NCI-H345 (cell line): ENCODE measurements around the gene WNT9B.
"Not testable (repeated sequence)": the region's sequence is repeated elsewhere in the genome, so short reads cannot be mapped to it uniquely, and the experiment has no call there.

Experiments used
- DNase-seq: peaks from one replicate; lab custom pipeline; 2025; lab: John Stamatoyannopoulos, UW

WNT9B gene

DNA sequence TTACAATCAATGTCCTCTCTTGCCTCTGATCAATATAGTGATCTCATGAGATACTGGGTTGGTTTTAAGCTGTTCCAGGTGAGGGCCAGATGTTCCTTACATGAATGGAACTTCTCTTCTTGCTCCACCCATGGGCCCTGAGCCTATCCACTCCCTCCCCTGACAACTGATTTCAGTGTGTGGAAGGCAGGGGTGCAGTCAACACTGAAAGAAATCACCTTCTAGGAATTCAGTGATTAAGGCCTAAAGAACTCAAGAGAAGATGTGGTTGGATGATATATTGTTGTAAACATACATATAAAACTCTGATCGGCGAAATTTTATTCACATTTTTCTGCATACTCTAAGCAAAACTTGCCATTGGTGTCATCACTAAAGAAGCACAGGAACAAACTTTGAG lies 64.8 kb downstream of the WNT9B start:
- no peak for DNase-seq

DNA sequence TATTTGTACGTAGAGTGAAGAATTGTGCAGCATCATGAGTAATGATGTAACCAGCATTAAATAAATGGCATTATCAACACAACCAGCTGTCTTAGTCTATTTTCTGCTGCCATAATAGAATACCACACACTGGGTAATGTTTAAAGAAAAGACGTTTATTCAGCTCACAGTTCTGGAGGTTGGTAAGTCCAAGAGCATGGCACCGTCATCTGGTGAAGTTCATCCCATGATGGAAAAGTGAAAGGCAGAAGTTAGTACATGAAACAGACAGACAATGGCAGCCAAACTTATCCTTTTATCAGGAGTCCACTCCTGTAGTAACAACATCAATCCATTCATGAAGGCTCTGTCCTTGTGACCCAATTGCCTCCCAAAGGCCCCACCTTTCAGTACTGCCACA lies 65.2 kb downstream of the WNT9B start:
- DNase-seq, result no peak

DNA sequence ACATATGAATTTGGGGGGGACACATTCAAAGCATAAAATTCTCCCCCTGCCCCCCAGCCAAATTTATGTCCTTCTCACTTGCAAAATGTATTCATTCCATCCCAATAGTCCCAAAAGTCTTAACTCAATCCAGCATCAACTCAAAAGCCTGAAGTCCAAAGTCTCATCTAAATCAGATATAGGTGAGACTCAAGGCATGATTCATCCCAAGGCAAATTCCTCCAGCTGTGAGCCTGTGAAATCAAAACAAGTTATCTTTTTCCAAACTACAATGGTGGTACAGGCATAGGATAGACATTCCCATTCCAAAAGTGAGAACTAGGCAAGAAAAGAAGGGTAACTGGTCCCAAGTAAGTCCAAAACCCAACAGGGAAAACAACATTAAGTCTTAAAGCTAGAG lies 65.7 kb downstream of the WNT9B start:
- no peak for DNase-seq

DNA sequence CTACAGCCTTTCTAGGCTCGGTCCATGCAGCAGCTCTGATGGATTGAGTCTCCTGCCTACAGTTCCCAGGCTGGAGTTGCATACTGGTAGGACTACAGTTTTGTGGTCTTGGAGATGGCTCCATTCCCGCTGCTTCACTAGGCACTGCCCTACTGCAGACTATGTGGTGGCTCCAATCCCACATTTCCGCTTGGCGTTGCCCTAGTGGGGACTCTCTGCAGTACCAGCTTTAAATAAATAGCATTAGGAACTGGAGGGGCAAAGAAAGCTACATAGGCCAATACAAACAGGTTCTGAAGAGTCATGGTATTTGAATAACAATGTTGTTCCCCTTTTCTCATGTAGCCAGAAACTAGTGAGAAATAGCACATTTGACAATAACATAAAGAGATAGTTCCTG lies 66.1 kb downstream of the WNT9B start:
- DNase-seq, result no peak

DNA sequence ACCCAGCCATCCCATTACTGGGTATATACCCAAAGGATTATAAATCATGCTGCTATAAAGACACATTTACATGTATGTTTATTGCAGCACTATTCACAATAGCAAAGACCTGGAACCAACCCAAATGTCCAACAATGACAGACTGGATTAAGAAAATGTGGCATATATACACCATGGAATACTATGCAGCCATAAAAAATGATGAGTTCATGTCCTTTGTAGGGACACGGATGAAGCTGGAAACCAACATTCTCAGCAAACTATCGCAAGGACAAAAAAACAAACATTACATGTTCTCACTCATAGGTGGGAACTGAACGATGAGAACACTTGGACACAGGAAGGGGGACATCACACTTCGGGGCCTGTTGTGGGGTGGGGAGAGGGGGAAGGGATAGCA lies 70.6 kb downstream of the WNT9B start:
- not testable (repeated sequence) for DNase-seq

DNA sequence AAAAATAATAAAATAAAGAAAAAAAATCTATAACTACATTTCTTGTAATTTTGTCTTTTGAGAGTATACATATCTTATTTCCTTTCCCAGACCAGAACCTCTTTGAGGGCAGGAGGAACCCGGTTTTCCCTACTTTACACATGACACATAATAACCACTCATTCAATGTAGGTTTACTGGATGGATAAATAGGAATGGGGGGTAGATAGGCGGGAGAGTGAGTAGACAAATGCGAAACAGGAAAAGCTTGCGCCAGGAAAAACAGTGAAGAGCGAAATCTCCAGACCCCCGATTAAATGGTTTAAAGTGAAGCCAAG lies 71.1 kb downstream of the WNT9B start:
- DNase-seq, result no peak

DNA sequence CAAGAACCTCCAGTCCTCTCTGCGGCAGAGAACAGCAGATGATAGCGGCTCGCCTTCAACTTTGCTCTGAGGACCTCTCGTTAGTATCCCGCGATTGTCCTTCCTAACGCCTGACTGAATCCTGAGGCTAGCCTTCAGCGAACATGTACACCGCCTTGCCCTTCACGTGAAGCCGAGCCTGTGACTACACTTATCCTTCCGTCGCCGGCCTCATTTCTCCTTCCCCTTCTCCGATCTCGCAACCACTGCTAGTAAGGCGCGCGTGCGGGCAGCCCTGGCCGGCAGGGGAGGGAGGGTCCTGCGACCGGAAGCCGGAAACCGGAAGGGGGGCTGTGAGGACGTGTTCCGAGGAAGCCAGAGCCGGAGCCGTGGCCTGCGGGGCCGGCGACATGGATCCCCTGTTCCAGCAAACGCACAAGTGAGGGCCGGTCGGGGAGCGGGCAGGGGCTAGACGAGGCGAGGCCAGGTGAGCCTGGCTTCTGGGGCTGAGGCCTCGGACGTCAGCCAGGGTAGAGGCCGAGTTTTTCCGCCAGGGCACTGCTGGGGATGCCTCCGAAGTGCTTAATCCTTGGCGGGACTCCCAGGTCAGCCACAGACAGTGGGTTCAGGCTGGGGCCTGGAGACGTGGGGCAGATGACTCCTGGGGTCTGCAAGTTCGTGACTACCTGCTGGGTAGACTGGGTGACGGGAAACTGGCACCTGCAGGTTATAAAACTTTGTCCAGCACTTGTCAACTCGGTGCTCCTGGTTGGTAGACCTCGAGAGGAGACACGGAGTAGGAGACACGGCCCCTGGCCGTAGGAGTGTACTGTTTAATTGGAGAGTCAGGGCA lies 71.6 kb downstream of the WNT9B start, which contains the start of gene GOSR2:
TSS of gene GOSR2 (plus strand) at position 357 of the 832 bp plus-strand sequence. CDS start at position 390, 33 bp downstream.
- DNase-seq, result peak; percentile 92

DNA sequence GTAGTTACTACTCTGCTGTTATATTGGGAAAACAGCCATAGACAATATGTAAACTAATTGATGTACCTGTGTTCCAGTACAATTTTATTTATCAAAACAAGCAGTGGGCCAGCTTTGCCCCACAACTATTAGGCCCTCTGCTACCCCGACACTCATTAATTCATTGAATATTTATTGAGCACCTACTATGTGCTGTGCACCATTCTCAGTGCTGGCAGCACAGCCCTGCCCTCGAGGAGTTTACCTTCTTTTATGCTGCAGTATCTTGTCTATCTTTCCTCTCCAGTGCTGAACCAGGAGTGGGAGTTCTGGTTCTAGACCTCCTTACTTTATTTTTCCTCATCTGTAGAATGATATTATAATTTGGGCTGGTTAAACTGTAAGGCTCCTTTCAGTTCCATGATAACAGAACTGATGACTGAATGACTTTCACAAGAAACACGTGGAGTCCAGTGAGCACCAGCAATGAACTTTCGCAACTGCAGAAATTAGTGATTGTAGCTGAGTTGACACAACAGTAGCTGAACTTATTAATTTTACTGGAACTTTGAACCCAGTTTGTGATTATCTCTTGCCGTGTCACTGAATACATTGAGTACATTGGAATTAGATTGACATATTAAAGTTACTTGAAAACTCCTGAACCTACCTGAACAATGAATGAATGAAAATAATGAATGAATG lies 73.9 kb downstream of the WNT9B start:
- DNase-seq, result no peak

DNA sequence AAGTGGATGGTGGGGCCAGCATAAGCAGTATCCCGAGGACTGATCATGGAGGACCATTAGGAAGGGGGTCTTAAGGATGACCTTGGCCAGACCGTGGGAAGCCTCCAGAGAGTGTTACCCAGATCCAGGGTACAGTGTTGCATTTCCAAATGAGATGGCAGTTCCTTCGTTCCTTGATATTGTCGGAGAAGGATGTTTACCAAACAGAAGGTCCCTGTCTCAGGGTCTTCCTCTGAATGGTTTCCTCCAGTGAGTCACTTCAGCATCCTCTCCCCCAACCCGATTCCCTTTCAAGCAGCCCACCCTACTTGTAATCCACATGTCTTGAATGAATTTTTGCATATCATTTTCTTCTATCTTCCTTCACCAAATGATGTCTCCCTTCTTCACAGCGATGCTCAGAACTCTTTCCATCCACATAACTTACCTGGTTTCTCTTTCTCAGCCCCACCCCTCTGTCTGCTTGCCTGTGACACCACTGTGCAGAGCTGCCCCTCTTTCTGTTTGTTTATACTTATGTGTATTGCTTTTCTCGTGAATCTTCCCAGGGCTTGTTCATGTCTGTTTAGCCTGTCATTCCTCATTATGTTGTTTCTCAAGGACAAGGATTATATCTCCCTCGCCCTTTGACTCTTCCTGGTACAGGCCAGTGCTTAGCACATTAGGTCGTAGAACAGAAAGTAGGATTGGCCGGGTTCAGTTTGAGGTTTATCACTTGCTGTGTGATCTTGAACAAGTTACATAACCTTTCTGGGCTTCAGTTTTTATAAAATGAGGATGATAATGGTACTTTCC lies 77.3 kb downstream of the WNT9B start:
- no peak for DNase-seq

DNA sequence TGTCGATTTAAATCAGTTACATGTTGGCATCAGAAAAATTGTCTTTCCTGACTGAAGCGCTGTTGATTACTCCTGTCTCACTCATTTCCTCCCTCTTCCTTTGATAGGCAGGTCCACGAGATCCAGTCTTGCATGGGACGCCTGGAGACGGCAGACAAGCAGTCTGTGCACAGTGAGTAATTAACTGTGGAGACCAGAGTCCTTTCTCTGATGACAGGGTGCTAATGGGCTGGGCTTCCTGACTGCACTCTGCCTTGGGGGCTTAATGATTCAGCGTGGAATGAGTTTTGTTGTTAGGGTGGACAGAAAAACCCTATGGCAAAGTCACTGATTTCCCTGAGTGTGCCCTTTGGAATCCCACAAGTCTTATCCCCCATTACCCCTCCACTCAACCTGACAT lies 78.0 kb downstream of the WNT9B start:
- DNase-seq, result no peak

DNA sequence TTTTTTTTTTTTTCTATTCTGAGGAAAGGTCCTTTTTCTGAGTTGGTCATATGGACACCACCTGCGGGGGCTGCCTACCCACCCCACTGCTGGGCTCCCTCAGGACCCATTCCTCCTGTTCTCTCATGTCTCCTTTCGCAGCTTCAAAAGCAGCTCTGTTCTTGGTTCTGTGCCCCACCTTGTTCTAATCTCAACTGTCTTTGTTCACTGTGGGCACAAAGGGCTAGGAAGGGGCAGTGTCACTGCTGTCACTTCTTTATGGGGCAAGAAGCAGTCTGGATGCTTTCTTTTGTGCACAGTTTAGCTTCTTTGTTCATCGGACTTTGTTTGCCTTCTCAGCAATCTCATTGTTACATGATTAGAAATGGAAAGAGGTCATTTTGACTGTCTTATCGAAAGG lies 78.7 kb downstream of the WNT9B start:
- DNase-seq, result no peak

DNA sequence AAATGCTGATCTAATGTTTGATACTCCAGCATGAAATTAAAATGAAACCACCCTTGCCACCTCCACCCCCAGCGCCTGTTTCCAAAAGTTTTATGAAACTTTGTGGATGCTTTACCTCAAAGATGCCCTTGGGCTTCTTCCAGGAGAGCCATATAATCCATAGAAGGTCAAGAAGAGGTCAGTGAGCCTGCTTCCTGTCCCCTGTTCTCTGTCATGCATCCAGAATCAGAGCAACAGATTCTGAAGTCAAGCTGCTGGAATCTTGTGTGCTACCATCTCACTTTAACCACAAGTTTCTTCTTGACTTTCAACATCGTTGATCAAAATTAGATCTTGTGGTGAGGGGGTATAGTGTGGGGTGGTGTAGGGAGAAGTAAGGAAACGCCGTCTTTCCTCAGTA lies 80.2 kb downstream of the WNT9B start:
- DNase-seq, result no peak

DNA sequence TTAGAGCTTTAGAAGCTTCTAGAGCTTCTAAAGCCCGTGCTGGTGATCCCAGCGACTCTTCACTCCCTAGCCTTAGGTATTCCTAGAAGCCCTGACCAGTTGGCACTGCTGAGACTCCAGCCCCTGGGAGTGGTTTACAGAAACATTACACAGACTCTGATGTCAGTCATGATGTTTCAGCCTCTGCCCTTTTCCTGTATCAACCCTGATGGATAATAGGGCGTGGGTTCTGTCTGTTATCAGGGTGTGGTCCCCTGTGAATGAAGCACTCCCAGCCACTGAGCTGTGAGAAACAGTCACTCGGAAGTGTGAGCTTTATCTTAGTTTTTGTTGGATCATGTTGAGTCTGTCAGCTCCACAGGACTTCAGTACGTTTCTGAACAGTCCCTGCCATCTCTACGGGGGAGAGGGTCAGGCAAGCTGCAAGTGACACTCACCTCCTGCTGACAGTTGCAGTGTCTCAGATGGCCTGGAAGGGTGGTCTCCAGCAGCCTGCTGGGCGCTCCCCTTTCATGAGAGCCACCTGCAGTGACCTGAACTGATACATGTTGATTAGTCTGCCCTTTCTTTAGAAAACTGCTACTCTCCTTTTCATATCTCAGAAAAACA lies 84.4 kb downstream of the WNT9B start:
- DNase-seq, result no peak
